Stimulated activated CD4-positive, alpha-beta T cell treated with anti-CD3 and anti-CD28 coated beads, Interleukin-1b, Interleukin-23, amount 100 ng/mL, for 1 hour (primary cell): ENCODE data around the gene GJC2.
"Not testable (repeated sequence)": the region's sequence is repeated elsewhere in the genome, so short reads cannot be mapped to it uniquely, and the experiment has no call there.

Experiments used
- DNase-seq, 2 donors: peaks; one replicate each; pipeline ENCODE4 v3.0.0-alpha.2; 2020; ENCODE audit warnings: low read depth in 2 of 2

GJC2 gene

DNA sequence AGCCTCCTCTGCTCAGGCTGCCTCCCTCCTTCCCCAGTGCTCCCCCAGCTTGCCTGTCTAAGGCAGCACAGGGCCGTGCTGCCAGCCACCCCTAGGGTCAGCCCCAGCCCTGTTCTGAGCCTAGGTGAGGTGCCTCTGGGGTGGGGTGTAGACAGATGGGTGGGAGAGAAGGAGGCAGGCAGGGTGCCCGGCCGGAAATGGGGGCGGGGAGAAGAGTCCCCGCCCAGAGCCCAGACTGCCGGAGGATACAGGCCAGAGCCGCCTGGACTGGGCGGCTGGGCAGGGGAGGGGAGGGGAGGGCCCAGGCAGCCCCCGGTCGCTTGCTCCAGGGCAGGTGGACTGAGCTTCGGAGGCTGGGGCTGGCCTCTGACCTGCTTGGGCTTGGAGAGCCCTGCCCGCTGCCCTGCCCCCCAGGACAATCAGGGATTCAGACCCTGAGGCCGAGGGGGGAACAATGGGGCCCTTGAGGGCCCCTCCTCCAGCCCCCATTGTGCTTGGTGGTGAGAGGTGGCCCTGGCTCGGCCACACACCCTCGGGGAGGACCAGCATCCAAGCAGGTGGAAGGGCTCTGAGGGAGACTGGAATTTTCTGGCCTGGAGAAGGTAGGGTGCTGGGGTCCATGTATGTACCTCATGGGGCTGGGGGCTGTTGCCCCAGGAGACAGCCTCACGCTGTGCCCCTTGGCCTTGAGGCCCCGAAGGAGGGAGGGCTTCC is at the start of gene GJC2:
Gene GJC2 (plus strand): TSS at position 525 of the 714 bp plus-strand sequence. CDS start 7,829 bp downstream, outside the sequence.
- no peak for DNase-seq

DNA sequence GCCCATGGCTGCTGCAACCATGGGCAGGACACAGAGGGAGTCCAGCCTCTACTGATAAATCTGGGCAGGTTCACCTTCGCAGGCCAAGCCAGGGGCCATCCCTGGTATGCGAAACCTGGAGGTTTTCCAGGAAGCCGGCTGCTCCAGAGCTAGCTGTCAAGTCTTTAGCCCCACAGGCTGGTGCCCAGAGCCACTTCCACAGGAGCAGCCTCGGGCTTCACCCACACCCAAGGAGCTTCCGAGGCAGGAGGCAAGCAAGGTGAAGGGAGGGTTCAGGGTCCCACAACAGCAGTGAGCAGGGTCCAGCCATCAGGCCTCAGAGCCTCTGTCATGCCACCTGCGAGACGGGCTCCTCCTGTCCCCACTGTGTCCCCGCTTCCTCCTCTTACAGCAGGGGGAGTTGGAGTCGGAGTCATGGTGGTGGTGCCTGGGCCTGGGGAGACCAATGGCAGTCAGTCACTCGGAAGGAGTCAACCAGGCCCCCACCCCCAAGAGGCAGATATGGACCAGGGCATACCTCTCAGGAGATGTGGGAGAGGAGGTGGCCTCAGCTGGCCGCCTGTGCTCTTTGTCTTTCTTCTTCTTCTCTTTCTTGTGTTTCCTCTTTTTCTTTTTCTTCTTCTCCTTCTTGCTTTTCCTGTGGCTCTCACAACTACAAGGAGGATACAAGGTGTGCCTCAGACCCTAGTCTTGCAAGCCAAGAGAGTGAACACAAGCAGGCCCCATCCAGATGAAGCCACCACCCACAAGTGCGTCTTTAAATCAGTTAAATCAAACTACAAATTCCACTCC is 48.7 kb upstream of the GJC2 start:
- no peak for DNase-seq

DNA sequence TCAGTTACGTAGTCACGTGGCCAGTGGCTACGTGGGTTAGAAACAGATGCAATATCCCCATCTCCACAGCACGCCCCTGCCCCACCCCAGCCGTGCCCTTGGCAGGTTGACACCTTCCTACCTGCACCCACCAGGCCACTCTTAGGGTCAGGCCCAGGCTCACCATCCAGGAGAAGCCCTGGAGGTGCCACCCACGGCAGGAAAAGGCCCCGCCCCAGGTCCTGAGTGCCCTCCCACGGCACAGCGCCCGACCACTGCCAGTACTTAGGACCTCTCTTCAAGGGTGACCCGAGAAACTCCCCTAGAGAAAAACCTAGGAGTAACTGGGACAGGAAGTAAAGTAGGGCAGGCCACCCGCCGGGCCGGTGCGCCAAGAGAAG is 48.1 kb upstream of the GJC2 start:
- DNase-seq, result no peak

DNA sequence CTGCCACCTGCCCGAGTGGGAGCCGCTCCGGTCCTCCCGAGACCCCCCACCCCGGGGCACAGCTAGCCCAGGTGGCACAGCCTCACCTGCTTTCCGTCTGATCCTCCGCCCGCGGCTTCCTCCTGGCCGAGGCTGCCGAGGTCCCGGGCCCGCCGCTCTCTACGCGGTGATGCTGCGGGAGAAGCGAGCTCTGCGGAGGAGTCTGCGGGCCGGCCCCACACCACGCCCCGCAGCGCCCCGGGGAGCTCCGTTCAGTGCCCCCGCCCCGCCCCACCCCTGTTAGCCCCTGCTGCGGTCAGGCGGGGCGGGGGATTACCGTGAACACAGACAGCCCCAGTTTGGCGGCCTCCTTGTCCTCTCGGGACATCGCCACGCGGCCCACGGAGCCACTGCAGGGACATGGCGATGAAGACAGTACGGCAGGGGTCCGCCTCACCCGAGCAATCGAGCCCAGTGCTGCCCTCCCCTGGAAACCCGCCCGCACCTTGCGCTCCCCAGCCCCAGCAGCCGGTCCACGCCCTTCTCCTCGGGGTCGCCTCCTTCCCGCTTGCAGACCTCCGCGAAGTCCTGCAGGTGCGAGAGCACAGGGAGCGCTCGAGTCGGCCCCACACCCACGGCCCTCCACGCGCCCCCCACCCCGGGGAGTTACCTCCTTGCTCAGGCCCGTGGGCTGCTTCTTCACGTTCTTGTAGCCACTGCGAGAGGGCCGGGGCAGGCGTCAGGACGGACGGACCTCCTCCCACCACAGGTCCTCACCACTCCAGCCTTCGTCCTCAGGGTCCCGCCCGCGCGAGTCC is 47.5 kb upstream of the GJC2 start:
- no peak for DNase-seq

DNA sequence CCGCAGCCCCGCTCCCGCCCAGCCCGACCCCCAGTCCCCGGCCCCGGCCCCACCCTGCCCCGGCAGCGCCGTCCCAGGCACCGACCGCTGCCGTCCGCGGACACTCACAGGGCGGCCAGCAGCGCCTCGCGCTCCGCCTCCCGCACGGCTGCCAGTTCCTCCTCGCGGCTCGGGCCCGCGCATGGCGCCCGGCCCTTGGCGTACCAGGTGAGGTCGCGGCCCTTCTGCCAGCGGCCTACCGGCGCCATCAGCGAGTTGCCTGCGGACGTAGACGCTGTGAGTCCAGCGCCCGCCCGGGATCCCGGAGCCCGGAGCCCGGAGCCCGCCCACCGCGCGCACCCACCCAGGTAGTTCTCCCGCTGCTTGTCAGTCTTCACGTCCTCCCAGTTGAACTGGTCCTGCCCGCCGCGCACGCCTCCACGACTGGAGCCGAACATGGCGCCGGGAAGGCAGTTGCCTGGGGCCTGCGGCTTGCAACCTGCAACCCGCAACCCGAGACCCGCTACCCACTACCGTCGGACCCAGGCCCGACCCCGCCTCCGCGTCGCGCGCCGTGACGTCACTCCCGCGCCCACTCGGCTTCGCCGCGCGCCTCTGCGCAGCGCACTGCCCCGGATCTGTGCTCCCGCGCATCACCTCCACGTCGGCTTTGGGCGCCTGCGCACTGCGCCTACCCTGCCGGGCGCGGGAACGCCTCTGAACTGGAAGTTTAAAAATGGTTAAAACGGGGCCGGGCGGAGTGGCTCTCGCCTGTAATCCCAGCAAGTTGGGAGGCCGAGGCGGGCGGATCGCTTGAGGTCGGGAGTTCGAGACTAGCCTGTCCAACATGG is 46.7 kb upstream of the GJC2 start, which contains the start of gene C1orf35:
Gene C1orf35 (minus strand): TSS at position 535 of the 830 bp plus-strand sequence. CDS start 98 bp downstream, at position 437.
- peak; percentile 79 to 89 for DNase-seq

DNA sequence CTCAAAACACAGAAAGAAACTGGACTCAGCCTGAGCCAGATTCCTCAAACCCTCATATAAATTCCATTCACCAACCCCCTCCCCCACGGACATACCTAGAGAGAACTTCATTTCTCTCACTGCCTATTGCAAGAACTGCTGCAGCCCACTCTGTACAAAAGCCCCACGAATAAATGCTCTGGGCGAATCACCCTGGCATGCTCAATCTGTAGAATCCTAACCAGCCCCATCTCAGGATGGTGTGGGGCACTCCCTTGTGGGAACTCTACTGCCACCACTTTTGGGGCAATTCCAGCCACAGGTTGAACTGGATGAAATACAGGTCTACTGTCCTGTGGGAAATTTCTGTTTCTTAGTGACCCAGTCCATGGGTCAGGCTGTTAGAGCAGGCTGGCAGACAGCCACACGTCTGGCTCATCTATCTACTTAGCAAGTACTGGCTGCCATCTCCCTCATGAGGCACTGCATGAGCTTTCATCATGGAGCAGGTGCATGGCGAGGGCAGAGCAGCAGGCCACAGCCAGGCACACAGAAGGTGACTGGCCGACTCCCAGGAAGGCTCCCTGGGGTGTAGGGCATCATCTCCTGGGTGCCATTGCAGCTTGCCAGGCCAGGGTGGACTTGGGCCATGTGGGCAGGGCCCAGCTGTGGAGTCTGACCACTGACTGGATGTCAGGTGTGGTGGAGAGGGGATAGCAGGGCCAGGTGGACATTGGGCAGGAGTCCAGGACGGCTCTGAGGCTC is 45.0 kb upstream of the GJC2 start:
- no peak for DNase-seq

DNA sequence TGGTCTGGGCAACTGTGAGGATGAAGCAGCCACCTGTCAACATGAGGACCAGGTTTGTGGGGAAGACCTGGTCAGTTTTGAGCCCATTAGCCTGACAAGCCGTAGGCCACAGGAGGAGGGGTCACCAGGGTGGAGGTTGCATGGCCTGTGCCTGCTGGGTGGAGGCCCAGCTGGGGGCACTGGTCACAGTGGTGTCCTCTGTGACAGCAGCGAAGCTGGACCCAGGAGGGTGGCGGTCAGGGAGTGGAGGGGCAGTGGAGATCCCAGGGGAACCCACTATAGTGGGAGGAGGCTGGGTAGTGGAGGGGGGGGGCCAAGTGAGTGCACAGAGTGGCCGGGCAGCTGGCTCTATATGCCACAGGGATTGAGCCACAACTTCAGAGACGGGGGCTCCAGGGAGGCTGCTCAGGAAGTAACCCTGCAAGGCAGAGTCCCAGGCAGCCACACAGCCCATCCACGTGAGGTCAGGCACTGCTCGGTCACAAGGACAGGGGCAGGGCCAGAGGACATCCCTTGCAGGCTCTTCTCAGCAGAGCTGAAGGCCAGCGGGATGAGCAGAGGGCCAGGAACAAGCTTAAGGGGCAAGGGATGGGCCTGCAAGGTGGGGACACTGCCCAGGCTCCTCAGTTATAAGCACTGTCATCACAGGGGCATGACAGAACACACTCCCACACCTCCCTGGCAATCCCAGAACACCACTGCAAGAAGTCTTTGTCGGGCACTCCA is 44.3 kb upstream of the GJC2 start:
- DNase-seq, result no peak

DNA sequence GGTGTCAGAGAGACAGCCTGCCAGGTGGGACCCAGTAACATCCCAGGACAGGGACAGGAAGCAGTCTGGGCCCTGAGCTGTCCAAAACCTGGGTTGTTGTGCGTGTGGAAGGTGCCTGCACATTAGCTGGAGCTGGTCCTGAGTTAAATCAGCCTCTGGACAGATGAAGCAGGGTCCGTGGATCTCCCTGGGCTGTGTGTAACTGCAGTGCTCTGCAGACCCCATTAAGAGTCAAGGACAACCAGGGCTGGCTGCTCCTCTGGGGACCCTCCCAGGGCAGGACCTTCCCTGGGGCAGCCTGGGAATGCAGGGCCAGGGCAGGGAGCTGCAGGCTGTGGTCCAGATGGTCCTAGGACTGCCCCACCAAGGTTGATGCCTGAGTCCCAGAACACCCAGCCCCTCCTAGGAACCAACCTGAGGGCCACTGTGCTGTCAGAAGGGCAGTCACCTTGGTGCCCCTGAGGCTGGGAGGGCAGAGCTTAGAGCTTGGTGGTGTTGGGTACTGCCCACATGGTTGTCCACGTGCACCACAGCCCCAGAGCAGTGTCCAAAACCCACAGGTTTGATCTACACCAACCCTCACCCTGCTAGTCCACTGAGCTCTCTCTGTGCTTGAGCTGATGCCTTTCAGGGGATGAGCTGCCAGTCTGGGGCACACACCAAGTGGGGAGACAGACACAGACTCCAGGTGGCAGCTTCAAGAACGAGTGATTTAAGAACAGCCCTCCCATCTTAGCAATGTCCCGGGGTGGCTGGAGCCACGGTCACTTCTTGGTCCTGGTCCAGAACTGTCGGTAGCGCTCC is 43.5 kb upstream of the GJC2 start:
- no peak for DNase-seq

DNA sequence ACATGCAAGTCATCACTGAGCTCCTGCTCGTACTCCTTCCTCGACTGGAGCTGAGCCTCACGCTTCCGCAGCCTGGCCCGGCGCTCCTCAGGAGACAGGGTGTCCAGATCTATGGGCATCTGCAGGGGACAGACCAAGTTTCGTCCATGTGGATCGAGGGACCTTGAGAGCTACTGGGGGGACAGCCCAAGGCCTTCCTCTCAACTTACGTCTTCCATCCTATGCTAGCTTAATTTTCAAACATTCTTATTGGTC is 43.0 kb upstream of the GJC2 start:
- no peak for DNase-seq

DNA sequence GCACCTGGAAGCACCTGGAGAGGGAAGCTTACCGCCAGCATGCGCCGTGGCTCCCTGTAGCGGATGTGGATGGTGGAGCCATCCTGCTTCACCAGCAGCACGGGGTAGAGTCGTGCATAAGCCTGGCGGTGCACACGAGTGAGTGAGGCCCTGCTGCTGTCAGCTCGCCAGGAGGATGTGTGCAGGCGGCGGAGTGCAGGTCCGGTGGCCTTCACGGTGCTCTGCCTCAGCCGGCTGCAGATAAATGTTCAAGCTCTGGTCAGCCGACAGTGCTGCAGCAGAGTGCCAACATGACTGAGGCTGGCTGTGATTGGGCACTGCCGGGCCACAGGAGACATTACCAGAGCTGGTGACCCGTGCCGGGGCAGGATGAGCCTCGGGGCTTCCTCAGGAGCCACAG is 42.1 kb upstream of the GJC2 start:
- DNase-seq, result no peak

DNA sequence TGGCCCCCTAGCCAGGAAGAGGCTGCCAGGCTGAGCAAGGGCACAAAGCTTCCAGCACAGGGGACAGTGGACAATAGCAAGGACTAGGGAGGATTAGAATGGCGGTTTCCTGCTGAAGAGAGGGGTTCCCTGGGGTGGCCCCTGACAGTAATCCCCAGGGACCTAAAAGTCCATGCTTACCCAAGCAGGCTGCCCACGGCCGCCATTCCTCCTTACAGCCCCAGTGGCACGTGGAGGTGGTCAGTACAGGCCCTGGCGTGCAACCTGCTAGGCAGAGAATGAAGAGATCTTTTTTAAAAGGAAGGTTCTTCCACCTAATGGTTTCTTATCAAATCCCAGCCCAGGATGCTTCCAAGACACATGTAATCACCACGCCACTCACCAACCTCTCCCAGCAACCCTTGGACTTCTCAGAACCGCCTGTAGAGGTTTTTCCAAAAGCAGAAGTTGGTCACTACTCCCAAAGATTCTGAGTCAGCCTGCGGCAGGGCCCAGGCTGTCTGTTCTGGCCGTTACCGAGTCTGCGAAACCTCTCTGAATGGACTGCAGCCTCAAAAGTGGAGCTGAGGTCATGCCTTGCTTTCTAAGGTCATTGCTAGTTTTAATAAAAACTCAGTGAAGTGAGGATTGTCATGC is 41.6 kb upstream of the GJC2 start:
- no peak for DNase-seq

DNA sequence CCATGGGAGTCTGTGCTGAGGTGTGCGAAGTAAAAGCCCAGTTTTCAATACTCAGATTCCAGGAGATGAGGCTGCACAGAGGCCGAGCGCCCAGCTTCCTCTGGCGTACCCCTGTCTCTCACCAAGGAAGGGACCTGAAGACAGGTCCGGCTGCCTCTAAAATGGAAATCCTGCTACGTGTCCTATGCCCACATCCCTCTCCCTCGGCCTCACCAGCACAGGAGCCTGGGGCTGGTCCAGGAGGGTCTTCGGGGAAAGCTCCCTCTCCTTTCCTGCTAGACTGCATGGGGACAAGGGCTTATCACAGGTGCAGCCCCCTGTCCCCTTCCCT is 41.0 kb upstream of the GJC2 start:
- no peak for DNase-seq

DNA sequence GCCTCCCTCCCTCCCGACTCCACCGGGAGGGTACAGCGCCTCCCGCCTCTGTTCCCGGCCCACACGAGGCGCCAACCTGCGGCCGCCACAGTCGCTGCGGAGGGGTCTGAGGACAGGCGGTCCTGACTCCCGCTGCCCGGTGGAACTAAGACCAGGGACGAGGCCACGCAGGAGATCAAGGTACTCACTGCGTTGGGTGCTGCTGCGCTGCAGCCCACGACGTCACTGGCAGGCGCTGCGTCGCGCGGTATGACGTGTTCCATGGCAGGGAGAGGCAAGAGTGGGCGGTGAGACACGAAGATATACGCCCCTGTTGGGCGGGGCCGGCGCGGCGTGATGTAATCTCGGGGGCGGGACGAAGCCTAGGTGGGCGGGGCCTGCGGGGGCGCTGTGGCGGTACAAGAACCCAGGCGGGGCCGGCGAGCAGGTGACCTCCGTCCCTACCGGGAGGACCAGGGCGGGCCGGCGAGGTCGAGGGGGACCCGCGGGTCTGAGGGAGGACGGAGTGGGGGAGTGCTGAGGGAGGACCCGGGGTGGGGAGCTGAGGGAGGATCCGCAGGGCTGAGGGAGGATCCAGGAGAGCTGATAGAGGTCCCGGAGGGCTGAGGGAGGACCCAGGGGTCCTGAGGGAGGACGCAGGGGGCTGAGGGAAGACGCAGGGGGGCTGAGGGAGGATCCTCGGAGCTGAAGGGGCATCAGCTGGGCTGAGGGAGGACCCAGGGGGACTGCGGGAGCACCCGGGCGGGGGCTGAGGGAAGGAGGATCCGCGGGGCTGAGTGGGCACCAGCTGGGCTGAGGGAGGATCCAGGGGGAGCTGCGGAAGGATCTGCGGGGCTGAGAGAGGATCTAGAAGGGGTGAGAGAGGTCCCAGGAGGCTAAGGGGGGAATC is 40.4 kb upstream of the GJC2 start, which contains the start of gene MRPL55:
Gene MRPL55 (minus strand): TSS at position 227 of the 889 bp plus-strand sequence. CDS start 1,039 bp downstream, outside the sequence.
- peak; percentile 96 to 99 for DNase-seq

DNA sequence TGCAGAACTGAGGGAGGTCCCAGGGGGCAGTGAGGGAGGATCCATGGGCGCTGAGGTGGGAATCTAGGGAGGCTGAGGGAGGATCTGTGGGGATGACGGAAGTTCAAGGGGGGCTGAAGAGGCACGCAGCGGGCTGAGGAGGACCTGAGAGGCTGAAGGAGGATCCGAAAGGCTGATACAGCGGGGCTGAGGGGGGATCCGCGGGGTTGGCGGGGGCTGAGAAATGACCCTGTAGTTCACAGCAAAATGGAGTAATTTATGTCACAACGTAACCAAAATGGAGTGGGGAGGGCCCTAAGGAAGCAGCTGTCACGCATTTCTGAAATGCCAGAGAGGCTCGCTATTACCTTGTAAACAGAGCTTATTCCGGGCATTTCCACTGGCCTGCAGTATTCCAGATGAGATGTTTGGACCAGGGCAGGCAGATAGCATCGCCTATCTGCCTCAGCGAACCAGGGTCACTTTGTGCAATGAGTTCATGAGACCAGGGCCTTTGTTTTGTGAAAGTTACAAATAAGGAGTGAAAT is 39.7 kb upstream of the GJC2 start:
- no peak for DNase-seq

DNA sequence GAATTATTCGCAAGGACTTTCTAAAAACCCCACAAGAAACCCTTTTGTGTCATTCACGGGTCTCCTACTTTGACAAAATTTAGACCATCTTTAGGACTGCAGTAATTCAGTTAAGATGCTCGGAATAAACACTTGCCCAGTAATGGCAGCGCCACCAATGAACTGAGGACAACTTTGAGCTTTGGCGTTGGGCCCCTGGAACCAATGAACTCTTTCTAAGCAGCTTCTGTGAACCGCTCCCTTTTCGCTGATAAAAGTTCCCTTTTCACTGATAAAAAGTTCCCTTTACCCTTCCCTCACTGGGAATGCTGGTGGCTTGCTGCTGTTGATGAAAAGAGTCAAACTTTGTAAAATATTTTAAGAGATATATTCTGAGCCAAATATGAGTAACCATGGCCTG is 39.2 kb upstream of the GJC2 start:
- DNase-seq, result no peak

DNA sequence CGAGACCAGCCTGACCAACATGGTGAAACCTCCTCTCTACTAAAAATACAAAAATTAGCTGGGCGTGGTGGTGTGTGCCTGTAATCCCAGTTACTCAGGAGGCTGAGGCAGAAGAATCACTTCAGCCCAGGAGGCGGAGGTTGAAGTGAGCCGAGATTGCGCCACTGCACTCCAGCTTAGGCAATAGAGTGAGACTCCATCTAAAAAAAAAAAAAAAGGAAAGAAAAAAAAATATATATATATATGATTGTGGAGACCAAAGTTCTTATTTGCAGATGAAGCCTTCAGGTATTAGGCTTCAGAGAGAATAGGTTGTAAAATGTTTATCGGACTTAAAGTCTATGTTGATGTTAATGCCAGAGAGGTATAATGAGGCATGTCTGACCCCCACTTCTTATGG is 38.4 kb upstream of the GJC2 start:
- DNase-seq, result not testable (repeated sequence)

DNA sequence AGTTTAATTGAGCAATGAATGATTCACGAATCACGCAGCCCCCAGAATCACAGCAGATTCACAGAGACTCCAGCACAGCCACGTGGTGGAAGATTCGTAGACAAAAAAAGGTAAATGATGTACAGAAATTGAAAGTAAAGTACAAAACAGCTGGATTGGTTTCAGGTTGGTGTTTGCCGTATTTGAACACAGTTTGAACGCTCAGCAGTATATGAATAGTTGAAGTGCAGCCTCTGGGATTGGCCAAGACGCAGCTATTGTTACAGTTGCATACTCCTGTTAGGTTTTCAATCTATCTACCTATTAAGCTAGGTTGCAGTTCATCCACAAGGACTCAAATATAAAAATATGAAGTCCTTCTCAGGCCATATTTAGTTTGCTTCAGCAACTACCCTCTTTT is 37.6 kb upstream of the GJC2 start:
- DNase-seq, result no peak

DNA sequence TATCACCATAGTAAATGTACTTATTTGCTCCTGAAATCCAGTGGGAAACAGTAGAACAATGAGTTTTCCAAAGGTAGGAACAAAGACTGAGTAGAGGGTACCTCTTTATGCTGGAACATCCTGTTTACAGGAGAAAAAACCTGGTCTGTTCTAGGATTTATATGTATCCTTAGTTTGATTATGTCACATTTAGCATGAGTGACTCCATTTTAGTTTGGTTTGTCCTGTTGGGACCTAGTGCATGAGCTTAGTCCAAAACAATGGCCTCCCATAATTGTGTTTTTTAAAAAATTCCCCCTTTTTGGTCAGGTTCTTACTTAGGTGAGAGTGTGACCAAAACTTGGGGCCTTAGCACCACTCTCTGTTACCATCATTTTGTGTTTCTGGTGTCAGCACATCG is 37.1 kb upstream of the GJC2 start:
- no peak for DNase-seq
